Endodermal cell (in vitro differentiated cells): Measurements from ENCODE around the gene ITPK1. TPM values are rescaled to one million over a fixed set of nuclear protein-coding genes. Genes with fewer than 3 reads are reported as not detected.

Experiments used
- DNase-seq: peaks from one replicate; pipeline ENCODE4 v3.0.0-alpha.2; 2017
- H3K27ac ChIP-seq: 2 replicates; pipeline ENCODE4 v1.5.1; 2013; ENCODE audit warnings: mild to moderate bottlenecking, low read depth, low read length, moderate library complexity
- H3K27me3 ChIP-seq: 2 replicates; pipeline ENCODE4 v1.6.1; 2013; ENCODE audit warnings: mild to moderate bottlenecking, low read length, moderate library complexity; ENCODE audit not compliant: insufficient read depth, control insufficient read depth, poor library complexity, severe bottlenecking
- H3K36me3 ChIP-seq: 2 replicates; pipeline ENCODE4 v1.7.0; 2013; ENCODE audit warnings: mild to moderate bottlenecking, low read length, moderate library complexity; ENCODE audit not compliant: control insufficient read depth, insufficient read depth
- H3K4me1 ChIP-seq: one replicate; pipeline ENCODE4 v1.7.0; 2013; ENCODE audit warnings: low read length; ENCODE audit not compliant: control insufficient read depth, insufficient read depth
- H3K4me3 ChIP-seq: 2 replicates; pipeline ENCODE4 v1.5.1; 2013; ENCODE audit warnings: mild to moderate bottlenecking, low read length, moderate library complexity
- H3K9ac ChIP-seq: 2 replicates; pipeline ENCODE4 v1.6.1; 2013; ENCODE audit warnings: mild to moderate bottlenecking, low read length, moderate library complexity; ENCODE audit not compliant: poor library complexity, severe bottlenecking; ENCODE audit errors: extremely low read depth
- H3K9me3 ChIP-seq: 2 replicates; pipeline ENCODE4 v1.6.1; 2013; ENCODE audit warnings: mild to moderate bottlenecking, low read length, moderate library complexity; ENCODE audit not compliant: control insufficient read depth
- H3K27ac Mint-ChIP-seq: 2 replicates; pipeline ENCODE4 v1.8.0; 2020; ENCODE audit warnings: mixed read lengths
- H3K27me3 Mint-ChIP-seq: 2 replicates; pipeline ENCODE4 v1.8.0; 2021; ENCODE audit warnings: mild to moderate bottlenecking, mixed read lengths; ENCODE audit not compliant: insufficient read depth
- H3K36me3 Mint-ChIP-seq: 2 replicates; pipeline ENCODE4 v1.8.0; 2020; ENCODE audit warnings: low read depth, mixed read lengths
- H3K4me1 Mint-ChIP-seq: 2 replicates; pipeline ENCODE4 v1.8.0; 2020; ENCODE audit warnings: mixed read lengths
- H3K4me3 Mint-ChIP-seq: 2 replicates; pipeline ENCODE4 v1.8.0; 2020; ENCODE audit warnings: mild to moderate bottlenecking, moderate library complexity, mixed read lengths
- H3K9me3 Mint-ChIP-seq: 2 replicates; pipeline ENCODE4 v1.8.0; 2020; ENCODE audit warnings: mild to moderate bottlenecking, mixed read lengths
- CTCF ChIP-seq: fragments of 200-600 bp; sonication (generic); conservative IDR thresholded peaks from 2 replicates; pipeline ENCODE4 v1.5.0; 2021; ENCODE audit warnings: antibody characterized with exemption, mild to moderate bottlenecking
- WGBS, 2 experiments: methylation state at CpG; one replicate each; pipeline versions ENCODE4 v1.1.5 to v1.1.7; 2013; ENCODE audit warnings: missing lambda C conversion rate in 2 of 2, mixed read lengths in 1 of 2; ENCODE audit not compliant: insufficient coverage in 1 of 2, insufficient read length in 1 of 2; 5-methylcytosine and 5-hydroxymethylcytosine counted together
- total RNA-seq, 2 donors: library from RNA; stranded (reverse); fragmentation: NEBNext Ultra II Directional in 1 of 2; extraction: Animal tissue kit (Norgen Biotek cat#: 25700) in 1 of 2; gene quantifications; 2 replicates in 1 of 2; 3 replicates in 1 of 2; pipeline ENCODE4 v1.2.1, GENCODE V29; 2021

Gene ITPK1
- total RNA-seq, 2 donors from 2014 or later, result 59.9 to 66.9 TPM

DNA sequence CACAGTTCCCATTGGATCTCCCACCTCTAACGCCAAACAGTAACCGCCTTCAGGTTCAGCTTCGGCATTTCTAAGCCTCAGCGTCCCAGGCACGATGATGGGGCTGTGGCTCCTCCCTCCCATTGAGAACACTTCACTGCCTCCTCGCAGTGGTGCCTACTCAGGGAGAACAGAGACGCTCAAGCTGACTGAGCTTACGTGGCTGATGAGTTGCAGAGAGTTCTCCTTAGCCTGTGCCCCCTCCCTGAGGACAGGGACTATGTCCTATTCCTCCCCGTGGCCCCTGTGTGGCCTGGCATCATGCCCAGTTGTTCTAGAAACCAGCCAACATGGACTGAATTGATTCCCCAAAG, 87.0 kb downstream of the ITPK1 start:
- DNase-seq, result no peak
- H3K9ac ChIP-seq, result no peak overlapping the region
- Mint-ChIP-seq H3K9me3 (no peaks in the 10 kb centered on the region), H3K36me3 (no peaks in the 10 kb centered on the region), H3K4me1 (peaks cover 29% of the 10 kb centered on the region), H3K27ac (no peak overlapping the region), H3K27me3 (no peaks in the 10 kb centered on the region), H3K4me3 (no peak overlapping the region)
- H3K4me3 ChIP-seq, result no peak overlapping the region
- no peaks in the 10 kb centered on the region for H3K36me3 ChIP-seq
- H3K27me3 ChIP-seq, result no peaks in the 10 kb centered on the region
- peaks cover 23% of the 10 kb centered on the region for H3K4me1 ChIP-seq
- no peak overlapping the region for H3K27ac ChIP-seq
- WGBS, 2 experiments, result 94% methylated on average over 7 to 9 of the region's 9 CpGs
- H3K9me3 ChIP-seq, result no peaks in the 10 kb centered on the region
- no peak for TF ChIP-seq CTCF

- Histone ChIP-seq H3K4me3 (no peak overlapping the region), H3K4me1 (peaks cover 19% of the 10 kb centered on the region), H3K9ac (no peak overlapping the region), H3K27ac (no peak overlapping the region), H3K9me3 (no peaks in the 10 kb centered on the region), H3K27me3 (no peaks in the 10 kb centered on the region), H3K36me3 (no peaks in the 10 kb centered on the region)
- 92 to 93% methylated on average over 11 to 19 of the region's 19 CpGs for WGBS, 2 experiments
- no peaks in the 10 kb centered on the region for H3K27me3 Mint-ChIP-seq
- no peak overlapping the region for H3K27ac Mint-ChIP-seq
- H3K4me1 Mint-ChIP-seq, result peaks cover 26% of the 10 kb centered on the region
- H3K4me3 Mint-ChIP-seq, result no peak overlapping the region
- no peaks in the 10 kb centered on the region for H3K9me3 Mint-ChIP-seq
- no peak for DNase-seq
- H3K36me3 Mint-ChIP-seq, result no peaks in the 10 kb centered on the region
- TF ChIP-seq CTCF, result no peak
Observed at GRCh38 chr14:93027810-93028723, 87.7 kb downstream of the ITPK1 start.

GRCh38 chr14:93026339-93026738, 89.4 kb downstream of the ITPK1 start:
- Histone ChIP-seq H3K9ac (no peak overlapping the region), H3K27ac (no peak overlapping the region), H3K36me3 (no peaks in the 10 kb centered on the region), H3K27me3 (no peaks in the 10 kb centered on the region), H3K4me1 (peaks cover 14% of the 10 kb centered on the region), H3K9me3 (no peaks in the 10 kb centered on the region), H3K4me3 (no peak overlapping the region)
- no peaks in the 10 kb centered on the region for H3K36me3 Mint-ChIP-seq
- DNase-seq, result no peak
- 84 to 91% methylated on average over 4 to 7 of the region's 7 CpGs for WGBS, 2 experiments
- no peak overlapping the region for H3K27ac Mint-ChIP-seq
- no peaks in the 10 kb centered on the region for H3K9me3 Mint-ChIP-seq
- H3K4me1 Mint-ChIP-seq, result peaks cover 18% of the 10 kb centered on the region
- H3K4me3 Mint-ChIP-seq, result no peak overlapping the region
- no peak for TF ChIP-seq CTCF
- H3K27me3 Mint-ChIP-seq, result no peaks in the 10 kb centered on the region
